HepG2 (cell line): Measurements from ENCODE around the gene ANKRD29. TPM values are rescaled to one million over a fixed set of nuclear protein-coding genes. Genes with fewer than 3 reads are reported as not detected.

Source experiments
- ATAC-seq: fragments of 200-7000 bp; cut with Tn5 transposase; 3 replicates; pipeline ENCODE4 v1.9.1; 2020; ENCODE audit warnings: mild to moderate bottlenecking, moderate library complexity
- BruUV-seq: library from RNA; stranded (reverse); fragments of 400-500 nt; replicated peaks from 2 replicates; lab custom pipeline; 2021; lab: Mats Ljungman, UMichigan
- CTCF ChIA-PET: fragments of 300-600 bp; formaldehyde crosslinking; extraction: SDS; loops from one replicate; lab custom pipeline; 2021; ENCODE audit warnings: low total read pairs, inconsistent platforms, low intra/inter-chr PET ratio; lab: Yijun Ruan, JAX
- POLR2A ChIA-PET: fragments of 350-600 bp; sonication (Branson Sonifier 250); formaldehyde crosslinking; loops from one replicate; lab custom pipeline; 2020; ENCODE audit warnings: antibody characterized with exemption, inconsistent platforms; lab: Yijun Ruan, JAX
- DNase-seq: peaks from one replicate; pipeline ENCODE4 v3.0.0-alpha.2; 2015; ENCODE audit warnings: low spot score
- FAIRE-seq: peaks from 3 replicates; lab custom pipeline; 2011; peaks lifted over from hg19 to GRCh38; lab: Jason Lieb, UNC
- H2AFZ ChIP-seq: one replicate; pipeline ENCODE4 v1.6.1; 2011; ENCODE audit warnings: low read length, inconsistent platforms
- H3K27ac ChIP-seq: fragments of 300-600 bp; 3 replicates; pipeline ENCODE4 v1.8.0; 2011; ENCODE audit warnings: mixed run types, mild to moderate bottlenecking, mixed read lengths, low read length, inconsistent platforms; ENCODE audit not compliant: insufficient read depth; ENCODE audit errors: extremely low read length
- H3K27me3 ChIP-seq, 2 experiments: fragments of 200-600 bp in 1 of 2; 2 replicates in 1 of 2; 3 replicates in 1 of 2; pipeline versions ENCODE4 v1.6.0 to v1.8.0; 2011; ENCODE audit warnings: low read length in 2 of 2, mild to moderate bottlenecking in 2 of 2, moderate library complexity in 2 of 2, inconsistent platforms in 1 of 2; ENCODE audit not compliant: insufficient read depth in 2 of 2, control insufficient read depth in 1 of 2
- H3K36me3 ChIP-seq, 2 experiments: fragments of 200-600 bp in 1 of 2; replicated peaks in 1 of 2; 2 replicates in 1 of 2; 3 replicates in 1 of 2; pipeline versions ENCODE4 v1.5.1 to v1.8.0; 2011; ENCODE audit warnings: low read length in 2 of 2, inconsistent platforms in 1 of 2; ENCODE audit not compliant: insufficient read depth in 2 of 2, control insufficient read depth in 1 of 2
- H3K4me1 ChIP-seq: 2 replicates; pipeline ENCODE4 v1.5.1; 2012; ENCODE audit warnings: low read length, inconsistent platforms; ENCODE audit not compliant: insufficient read depth
- H3K4me2 ChIP-seq: 2 replicates; pipeline ENCODE4 v1.6.0; 2011; ENCODE audit warnings: low read depth, low read length, inconsistent platforms
- H3K4me3 ChIP-seq, 3 experiments: fragments of 200-600 bp in 1 of 3; sonication (generic), shearing (Covaris generic) in 1 of 3; replicated peaks in 1 of 3; 2 replicates each; pipeline ENCODE4 v1.5.1; 2011 to 2016; ENCODE audit warnings: low read length in 3 of 3, inconsistent platforms in 2 of 3, low read depth in 2 of 3, mild to moderate bottlenecking in 2 of 3, control low read depth in 1 of 3, mixed read lengths in 1 of 3; ENCODE audit not compliant: insufficient read depth in 1 of 3
- H3K79me2 ChIP-seq: one replicate; pipeline ENCODE4 v1.6.1; 2011; ENCODE audit warnings: low read length, inconsistent platforms; ENCODE audit not compliant: insufficient read depth
- H3K9ac ChIP-seq: 2 replicates; pipeline ENCODE4 v1.6.0; 2011; ENCODE audit warnings: mild to moderate bottlenecking, low read depth, low read length, inconsistent platforms; ENCODE audit not compliant: insufficient read depth
- H3K9me3 ChIP-seq: 2 replicates; pipeline ENCODE4 v1.5.1; 2012; ENCODE audit warnings: mild to moderate bottlenecking, low read length
- H4K20me1 ChIP-seq: 2 replicates; pipeline ENCODE4 v1.6.0; 2011; ENCODE audit warnings: inconsistent platforms, mild to moderate bottlenecking, low read length, moderate library complexity; ENCODE audit not compliant: insufficient read depth
- AGO1 ChIP-seq: fragments of 200-400 bp; formaldehyde crosslinking; IDR thresholded peaks from 2 replicates; pipeline ENCODE4 v1.6.1; 2017; ENCODE audit warnings: mild to moderate bottlenecking, low read depth, low read length, moderate library complexity; ENCODE audit not compliant: poor library complexity, severe bottlenecking
- AHR ChIP-seq: IDR thresholded peaks from 2 replicates; pipeline ENCODE4 v1.6.1; 2018; ENCODE audit warnings: missing genetic modification reagents, missing compliant biosample characterization
- FOXJ3 ChIP-seq: sonication (generic); formaldehyde crosslinking; IDR thresholded peaks from 2 replicates; pipeline ENCODE4 v1.4.0; 2020; ENCODE audit warnings: missing genetic modification reagents, mild to moderate bottlenecking, borderline replicate concordance
- HNRNPK ChIP-seq: fragments of 200-400 bp; formaldehyde crosslinking; IDR thresholded peaks from 2 replicates; pipeline ENCODE4 v1.6.1; 2018; ENCODE audit warnings: low read length, low read depth, moderate library complexity, mild to moderate bottlenecking; ENCODE audit not compliant: poor library complexity, severe bottlenecking
- RXRA ChIP-seq: sonication (generic); formaldehyde crosslinking; IDR thresholded peaks from 2 replicates; pipeline ENCODE4 v1.5.1; 2020; ENCODE audit warnings: missing genetic modification reagents
- SMYD3 ChIP-seq: sonication (generic); formaldehyde crosslinking; IDR thresholded peaks from 2 replicates; pipeline ENCODE4 v1.8.1; 2023; ENCODE audit warnings: mild to moderate bottlenecking, missing genetic modification reagents
- XRCC5 ChIP-seq: fragments of 200-400 bp; formaldehyde crosslinking; optimal IDR thresholded peaks from 2 replicates; pipeline ENCODE3; 2017; ENCODE audit warnings: mild to moderate bottlenecking, low read length
- ZNF121 ChIP-seq: sonication (generic); formaldehyde crosslinking; IDR thresholded peaks from 2 replicates; pipeline ENCODE4 v1.5.0; 2020; ENCODE audit warnings: mild to moderate bottlenecking, missing genetic modification reagents
- ZNF329 ChIP-seq: sonication (generic); formaldehyde crosslinking; IDR thresholded peaks from 2 replicates; pipeline ENCODE4 v1.9.0; 2021; ENCODE audit warnings: low read depth, mild to moderate bottlenecking, missing genetic modification reagents
- ZNF605 ChIP-seq: sonication (generic); formaldehyde crosslinking; IDR thresholded peaks from 2 replicates; pipeline ENCODE4 v1.8.0; 2022; ENCODE audit warnings: mild to moderate bottlenecking, missing genetic modification reagents
- ZNF749 ChIP-seq: sonication (generic); formaldehyde crosslinking; IDR thresholded peaks from 2 replicates; pipeline ENCODE4 v1.8.0; 2022; ENCODE audit warnings: mild to moderate bottlenecking, missing genetic modification reagents, moderate library complexity, borderline replicate concordance
- WGBS: methylation state at CpG from one replicate; pipeline ENCODE4 v1.1.6; 2017; ENCODE audit warnings: low lambda C conversion rate; 5-methylcytosine and 5-hydroxymethylcytosine counted together
- in situ Hi-C: cut with HindIII; loops from 2 replicates; pipeline ENCODE4 v1.10.0; 2017; ENCODE audit warnings: low pct_unique_long_range_greater_than_20kb; ENCODE audit not compliant: extremely low pct_ligation_motif_present
- intact Hi-C: fragments of 100-400 bp; cut with micrococcal nuclease; formaldehyde crosslinking; loops from one replicate; pipeline ENCODE4 v1.10.0; 2022; ENCODE audit not compliant: unreplicated experiment
- polyA plus RNA-seq, 8 experiments: library from polyadenylated mRNA; depleted of rRNA in 3 of 8; stranded (reverse) in 7 of 8; unstranded in 1 of 8; fragments of >200 nt; fragmentation: Illumina TruSeq in 4 of 8; extraction: Trizol in 4 of 8; gene quantifications; 2 replicates each; pipeline versions ENCODE4 v1.2.1 to v1.2.3, GENCODE V29; 2011 to 2016; ENCODE audit warnings: low read depth in 4 of 8, missing spikeins in 1 of 8, mixed read lengths in 1 of 8; ENCODE audit not compliant: insufficient read depth in 1 of 8
- total RNA-seq, 5 experiments: library from RNA; depleted of rRNA; stranded (reverse); fragments of >200 nt; fragmentation: Illumina TruSeq; extraction: Trizol; gene quantifications; 2 replicates each; pipeline ENCODE4 v1.2.3, GENCODE V29; 2016; ENCODE audit warnings: low read depth in 1 of 5
- TF ChIP-seq, protein P1 (sequence below): sonication (generic); formaldehyde crosslinking; IDR thresholded peaks from 2 replicates; pipeline ENCODE4 v1.4.0; 2020; ENCODE audit warnings: mild to moderate bottlenecking, missing genetic modification reagents
- TF ChIP-seq, protein P2 (sequence below): sonication (generic); formaldehyde crosslinking; IDR thresholded peaks from 2 replicates; pipeline ENCODE4; 2020; ENCODE audit warnings: missing genetic modification reagents, mild to moderate bottlenecking, borderline replicate concordance

Gene ANKRD29
- total and polyA plus RNA-seq, 2 of the 13 experiments (the other 11 are each of a cell fraction or from before 2014, with no cell fraction given): not detected

DNA sequence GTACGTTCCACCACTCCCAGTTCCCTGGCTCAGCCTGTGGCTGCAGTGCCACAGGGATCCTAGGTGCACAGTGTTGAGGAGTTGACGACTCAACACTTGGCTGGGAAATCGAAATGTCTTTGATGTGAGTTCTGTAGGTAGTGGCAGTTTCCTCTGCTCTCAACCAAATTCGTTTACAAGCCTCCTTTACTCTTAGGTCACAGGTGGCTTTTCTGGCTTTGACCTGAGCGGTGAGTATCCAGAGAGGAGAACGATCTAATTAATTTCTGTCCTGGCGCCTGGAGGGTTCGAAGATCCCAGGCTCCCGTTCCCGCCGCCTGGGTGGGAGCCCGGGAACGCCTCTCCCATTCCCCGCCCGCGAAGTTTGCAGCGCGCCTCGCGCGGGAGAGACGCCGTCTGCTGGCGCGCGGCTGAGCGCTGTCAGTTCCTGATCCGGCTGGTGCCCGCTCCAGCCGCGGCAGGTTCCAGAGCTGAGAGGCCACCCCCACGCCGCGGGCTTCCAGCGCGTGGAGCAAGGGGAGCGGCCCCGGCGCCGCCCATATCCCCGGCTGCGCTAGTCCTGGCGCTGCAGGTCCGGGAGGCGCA lies 26.4 kb upstream of the ANKRD29 start, which contains the start of gene LAMA3 (continued):
- TF ChIP-seq ZNF749: no peak

DNA sequence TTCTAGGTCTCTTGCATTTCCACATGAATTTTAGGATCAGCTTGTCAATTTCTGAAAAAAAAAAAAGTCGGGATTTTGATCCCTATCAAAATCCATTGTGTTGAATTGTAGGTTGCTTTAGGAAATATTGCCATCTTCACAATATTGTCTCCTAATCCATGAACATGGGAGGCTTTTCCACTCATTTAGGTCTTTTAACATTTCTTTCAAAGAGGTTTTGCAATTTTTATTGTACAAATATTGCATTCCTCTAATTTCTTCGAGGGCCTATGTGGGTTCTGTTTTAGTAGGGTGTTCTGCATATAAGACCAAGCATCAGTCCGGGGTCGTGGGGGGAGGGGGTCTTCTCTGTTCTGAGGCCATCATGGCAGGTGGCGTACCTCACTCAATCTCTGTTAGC lies 25.8 kb upstream of the ANKRD29 start:
- Histone ChIP-seq H4K20me1 (no peaks in the 10 kb centered on the region), H3K9me3 (no peaks in the 10 kb centered on the region), H3K79me2 (no peaks in the 10 kb centered on the region), H2AFZ (no peak overlapping the region), H3K27ac (no peak overlapping the region), H3K27me3 (peaks cover 5 to 22% of the 10 kb centered on the region in 2 experiments; a peak in 4 of 5 replicates), H3K36me3 (no peaks in the 10 kb centered on the region), H3K9ac (no peak overlapping the region), H3K4me2 (no peak overlapping the region), H3K4me3 (no peak overlapping the region), H3K4me1 (peaks cover 7% of the 10 kb centered on the region)
- POLR2A ChIA-PET: no interaction called here
- in situ Hi-C loops: no loop called here
- FAIRE-seq (no peak), ATAC-seq (no peak), DNase-seq (no peak)
- no peak for TF ChIP-seq FOXJ3
- TF ChIP-seq, protein P1, sequence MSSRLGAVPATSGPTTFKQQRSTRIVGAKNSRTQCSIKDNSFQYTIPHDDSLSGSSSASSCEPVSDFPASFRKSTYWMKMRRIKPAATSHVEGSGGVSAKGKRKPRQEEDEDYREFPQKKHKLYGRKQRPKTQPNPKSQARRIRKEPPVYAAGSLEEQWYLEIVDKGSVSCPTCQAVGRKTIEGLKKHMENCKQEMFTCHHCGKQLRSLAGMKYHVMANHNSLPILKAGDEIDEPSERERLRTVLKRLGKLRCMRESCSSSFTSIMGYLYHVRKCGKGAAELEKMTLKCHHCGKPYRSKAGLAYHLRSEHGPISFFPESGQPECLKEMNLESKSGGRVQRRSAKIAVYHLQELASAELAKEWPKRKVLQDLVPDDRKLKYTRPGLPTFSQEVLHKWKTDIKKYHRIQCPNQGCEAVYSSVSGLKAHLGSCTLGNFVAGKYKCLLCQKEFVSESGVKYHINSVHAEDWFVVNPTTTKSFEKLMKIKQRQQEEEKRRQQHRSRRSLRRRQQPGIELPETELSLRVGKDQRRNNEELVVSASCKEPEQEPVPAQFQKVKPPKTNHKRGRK (CRISPR knock-in tag): no peak
- TF ChIP-seq ZNF605 (CRISPR knock-in tag): no peak
- TF ChIP-seq AGO1: no peak
- TF ChIP-seq, protein P2, sequence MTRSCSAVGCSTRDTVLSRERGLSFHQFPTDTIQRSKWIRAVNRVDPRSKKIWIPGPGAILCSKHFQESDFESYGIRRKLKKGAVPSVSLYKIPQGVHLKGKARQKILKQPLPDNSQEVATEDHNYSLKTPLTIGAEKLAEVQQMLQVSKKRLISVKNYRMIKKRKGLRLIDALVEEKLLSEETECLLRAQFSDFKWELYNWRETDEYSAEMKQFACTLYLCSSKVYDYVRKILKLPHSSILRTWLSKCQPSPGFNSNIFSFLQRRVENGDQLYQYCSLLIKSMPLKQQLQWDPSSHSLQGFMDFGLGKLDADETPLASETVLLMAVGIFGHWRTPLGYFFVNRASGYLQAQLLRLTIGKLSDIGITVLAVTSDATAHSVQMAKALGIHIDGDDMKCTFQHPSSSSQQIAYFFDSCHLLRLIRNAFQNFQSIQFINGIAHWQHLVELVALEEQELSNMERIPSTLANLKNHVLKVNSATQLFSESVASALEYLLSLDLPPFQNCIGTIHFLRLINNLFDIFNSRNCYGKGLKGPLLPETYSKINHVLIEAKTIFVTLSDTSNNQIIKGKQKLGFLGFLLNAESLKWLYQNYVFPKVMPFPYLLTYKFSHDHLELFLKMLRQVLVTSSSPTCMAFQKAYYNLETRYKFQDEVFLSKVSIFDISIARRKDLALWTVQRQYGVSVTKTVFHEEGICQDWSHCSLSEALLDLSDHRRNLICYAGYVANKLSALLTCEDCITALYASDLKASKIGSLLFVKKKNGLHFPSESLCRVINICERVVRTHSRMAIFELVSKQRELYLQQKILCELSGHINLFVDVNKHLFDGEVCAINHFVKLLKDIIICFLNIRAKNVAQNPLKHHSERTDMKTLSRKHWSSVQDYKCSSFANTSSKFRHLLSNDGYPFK (CRISPR knock-in tag): no peak
- no peak for TF ChIP-seq ZNF121 (CRISPR knock-in tag)
- no peak for TF ChIP-seq HNRNPK
- no peak for TF ChIP-seq ZNF329 (CRISPR knock-in tag)
- TF ChIP-seq XRCC5: no peak
- TF ChIP-seq AHR (CRISPR knock-in tag): no peak
- no peak for TF ChIP-seq RXRA
- no peak for TF ChIP-seq SMYD3 (CRISPR knock-in tag)
- intact Hi-C loops: no loop called here
- no TSS peak for BruUV-seq
- 29% methylated on average over 5 of the region's 5 CpGs for WGBS
- CTCF ChIA-PET: interaction anchor here (1.2 kb wide), 1 partner anchor 66 kb away, joined by 3 read pairs; no protein-coding TSS in a partner anchor
